ENCODE results near the gene RAP1GAP2. TPM values are rescaled to one million over a fixed set of nuclear protein-coding genes. Genes with fewer than 3 reads are reported as not detected.

Gene RAP1GAP2
- total and polyA plus RNA-seq, 2 of the 8 experiments (the other 6 are each of a cell fraction or from before 2014, with no cell fraction given), result 24.0 to 63.8 TPM

GRCh38 chr17:2780931-2781454, 15.2 kb upstream of the RAP1GAP2 start:
- no peak overlapping the region for H3K27ac ChIP-seq (ENCODE audit: low read depth, low read length)
- H4K91ac ChIP-seq (replicated peaks; ENCODE audit: insufficient read length, low read length), result no peak overlapping the region
- H3K79me1 ChIP-seq (ENCODE audit: low read depth, low read length), result no peaks in the 10 kb centered on the region; the same call in 1 of the 2 replicates
- DNase-seq (ENCODE audit: low read depth in 1 of 2, low spot score in 2 of 2) (no peak), FAIRE-seq (no peak)
- H2AFZ ChIP-seq (ENCODE audit: low read length), result no peak overlapping the region
- no peak overlapping the region for H3K23ac ChIP-seq (ENCODE audit: insufficient read length)
- H4K5ac ChIP-seq (ENCODE audit: insufficient read length, low read depth, low read length), result no peak overlapping the region
- no peak overlapping the region; a peak in 1 of 7 replicates for H3K9ac ChIP-seq (replicated peaks in 1 of 4; ENCODE audit: extremely low read depth in 1 of 4, low read depth in 3 of 4, low read length in 3 of 4)
- H3K4ac ChIP-seq (replicated peaks; ENCODE audit: insufficient read length, low read depth, low read length), result no peak overlapping the region
- no peak overlapping the region for H2BK5ac ChIP-seq (ENCODE audit: low read depth, low read length)
- H2BK120ac ChIP-seq (replicated peaks; ENCODE audit: low read depth, low read length), result no peak overlapping the region
- ChIA-PET CTCF (ENCODE audit: partially characterized antibody) (no interaction called here), POLR2A (ENCODE audit: partially characterized antibody) (no interaction called here)
- peaks cover 0 to 4% of the 10 kb centered on the region in 2 experiments for H4K20me1 ChIP-seq (replicated peaks in 1 of 2; ENCODE audit: control insufficient read depth in 1 of 2, insufficient read depth in 2 of 2, low read length in 2 of 2)
- H3K27me3 ChIP-seq (replicated peaks in 1 of 4; ENCODE audit: control insufficient read depth in 3 of 4, extremely low read depth in 1 of 4, insufficient read depth in 3 of 4, low read length in 3 of 4), result no peaks in the 10 kb centered on the region; a peak in 1 of 7 replicates
- no peak overlapping the region for H3K14ac ChIP-seq (ENCODE audit: insufficient read length)
- H3K4me3 ChIP-seq (ENCODE audit: extremely low read depth in 1 of 4, insufficient read depth in 2 of 4, low read depth in 3 of 4, low read length in 4 of 4), result no peak overlapping the region
- no peak overlapping the region for H2BK12ac ChIP-seq (ENCODE audit: low read depth, low read length)
- H2BK15ac ChIP-seq (ENCODE audit: low read length), result no peak overlapping the region; the same call in 1 of the 2 replicates
- WGBS, 2 experiments (ENCODE audit: extremely low coverage in 1 of 2, insufficient coverage in 1 of 2, insufficient read length in 1 of 2, insufficient replicate concordance in 2 of 2, low coverage in 1 of 2, low lambda C conversion rate in 2 of 2, missing lambda C conversion rate in 1 of 2), result 94% methylated on average over 9 of the region's 9 CpGs; no CpG with 5 or more reads in 1 of the 2 experiments
- no peaks in the 10 kb centered on the region for H3K79me2 ChIP-seq (ENCODE audit: control insufficient read depth in 1 of 2, insufficient read depth in 2 of 2, low read length in 2 of 2)
- H3K4me2 ChIP-seq (ENCODE audit: insufficient read depth in 1 of 2, low read depth in 2 of 2, low read length in 2 of 2), result no peak overlapping the region
- peaks cover 13% of the 10 kb centered on the region for H3K23me2 ChIP-seq (ENCODE audit: low read depth, low read length)
- H3K36me3 ChIP-seq (ENCODE audit: control insufficient read depth in 2 of 4, insufficient read depth in 4 of 4, low read length in 3 of 4), result no peaks in the 10 kb centered on the region
- no peaks in the 10 kb centered on the region for H3K9me3 ChIP-seq (ENCODE audit: insufficient read depth in 2 of 2, low read depth in 1 of 2, low read length in 1 of 2)
- H3K56ac ChIP-seq (replicated peaks; ENCODE audit: insufficient read length, low read depth, low read length), result no peak overlapping the region
- H4K8ac ChIP-seq (ENCODE audit: extremely low read depth, insufficient read depth, low read length), result peak overlapping the region; percentile 11; the same call in 1 of the 2 replicates
- no peak overlapping the region; the same call in 1 of the 2 replicates for H2BK20ac ChIP-seq (ENCODE audit: low read length)
- no peak overlapping the region for H3K18ac ChIP-seq (ENCODE audit: extremely low read depth, low read length)
- peaks cover 0 to 7% (median 4%) of the 10 kb centered on the region in 4 experiments; a peak in 4 of 7 replicates for H3K4me1 ChIP-seq (replicated peaks in 1 of 4; ENCODE audit: control insufficient read depth in 3 of 4, insufficient read depth in 4 of 4, low read length in 3 of 4)
- no peak overlapping the region for H2AK5ac ChIP-seq (ENCODE audit: low read depth, low read length)
- TF ChIP-seq TAF7 (optimal IDR thresholded peaks at IDR 0.05; ENCODE audit: borderline replicate concordance, low read depth, low read length) (no peak), CBX5 (IDR thresholded peaks at IDR 0.05; ENCODE audit: low read depth, low read length) (no peak), RAD21 (IDR thresholded peaks at IDR 0.05 in 1 of 2, conservative IDR thresholded peaks at IDR 0.05 in 1 of 2; ENCODE audit: low read depth in 2 of 2, low read length in 2 of 2) (no peak), E2F6 (IDR thresholded peaks at IDR 0.05) (no peak), TBP (IDR thresholded peaks at IDR 0.05; ENCODE audit: low read depth, low read length) (no peak), CHD2 (IDR thresholded peaks at IDR 0.05; ENCODE audit: low read length) (no peak), JUND (IDR thresholded peaks at IDR 0.05; ENCODE audit: low read length) (no peak), KDM4A (IDR thresholded peaks at IDR 0.05; ENCODE audit: low read depth, low read length, severe bottlenecking) (no peak), EGR1 (IDR thresholded peaks at IDR 0.05; ENCODE audit: borderline replicate concordance, low read depth, low read length) (no peak), PHF8 (conservative IDR thresholded peaks at IDR 0.05; ENCODE audit: low read depth, low read length) (no peak), RNF2 (IDR thresholded peaks at IDR 0.05; ENCODE audit: borderline replicate concordance, low read depth, low read length, missing control alignments, poor library complexity, severe bottlenecking) (no peak), BRCA1 (IDR thresholded peaks at IDR 0.05; ENCODE audit: low read depth, low read length) (no peak), BACH1 (IDR thresholded peaks at IDR 0.05; ENCODE audit: low read length) (no peak)
